GM12873 (cell line): ENCODE measurements around the gene TMTC4.

Experiments
- TF ChIP-seq, protein P1 (sequence below): IDR thresholded peaks from 2 replicates; pipeline ENCODE4 v1.5.1; 2012; ENCODE audit warnings: low read depth, mild to moderate bottlenecking, moderate library complexity, low read length, control low read depth; ENCODE audit not compliant: insufficient read depth; ENCODE audit errors: missing control alignments

The TMTC4 gene, protein sequence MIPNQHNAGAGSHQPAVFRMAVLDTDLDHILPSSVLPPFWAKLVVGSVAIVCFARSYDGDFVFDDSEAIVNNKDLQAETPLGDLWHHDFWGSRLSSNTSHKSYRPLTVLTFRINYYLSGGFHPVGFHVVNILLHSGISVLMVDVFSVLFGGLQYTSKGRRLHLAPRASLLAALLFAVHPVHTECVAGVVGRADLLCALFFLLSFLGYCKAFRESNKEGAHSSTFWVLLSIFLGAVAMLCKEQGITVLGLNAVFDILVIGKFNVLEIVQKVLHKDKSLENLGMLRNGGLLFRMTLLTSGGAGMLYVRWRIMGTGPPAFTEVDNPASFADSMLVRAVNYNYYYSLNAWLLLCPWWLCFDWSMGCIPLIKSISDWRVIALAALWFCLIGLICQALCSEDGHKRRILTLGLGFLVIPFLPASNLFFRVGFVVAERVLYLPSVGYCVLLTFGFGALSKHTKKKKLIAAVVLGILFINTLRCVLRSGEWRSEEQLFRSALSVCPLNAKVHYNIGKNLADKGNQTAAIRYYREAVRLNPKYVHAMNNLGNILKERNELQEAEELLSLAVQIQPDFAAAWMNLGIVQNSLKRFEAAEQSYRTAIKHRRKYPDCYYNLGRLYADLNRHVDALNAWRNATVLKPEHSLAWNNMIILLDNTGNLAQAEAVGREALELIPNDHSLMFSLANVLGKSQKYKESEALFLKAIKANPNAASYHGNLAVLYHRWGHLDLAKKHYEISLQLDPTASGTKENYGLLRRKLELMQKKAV

DNA sequence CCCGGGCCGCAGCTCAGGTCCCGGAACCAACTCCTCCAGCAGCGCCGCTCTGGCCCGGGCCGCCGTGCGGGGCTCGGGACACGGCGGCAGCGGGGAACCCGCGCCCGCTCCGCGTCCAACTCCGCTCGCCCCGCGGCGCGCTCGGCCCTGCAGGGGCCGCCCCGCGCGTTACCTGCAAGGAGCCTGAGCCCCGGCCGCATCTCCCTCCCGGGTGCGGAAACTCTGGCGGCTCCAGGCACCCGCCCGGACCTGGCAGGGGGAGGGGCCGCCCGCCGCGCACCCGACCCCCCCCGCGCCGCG, at the start of gene TMTC4:
Gene TMTC4 (minus strand): TSS at position 224 of the 300 bp plus-strand sequence. CDS start 4,433 bp downstream, outside the sequence.
- TF ChIP-seq, protein P1, sequence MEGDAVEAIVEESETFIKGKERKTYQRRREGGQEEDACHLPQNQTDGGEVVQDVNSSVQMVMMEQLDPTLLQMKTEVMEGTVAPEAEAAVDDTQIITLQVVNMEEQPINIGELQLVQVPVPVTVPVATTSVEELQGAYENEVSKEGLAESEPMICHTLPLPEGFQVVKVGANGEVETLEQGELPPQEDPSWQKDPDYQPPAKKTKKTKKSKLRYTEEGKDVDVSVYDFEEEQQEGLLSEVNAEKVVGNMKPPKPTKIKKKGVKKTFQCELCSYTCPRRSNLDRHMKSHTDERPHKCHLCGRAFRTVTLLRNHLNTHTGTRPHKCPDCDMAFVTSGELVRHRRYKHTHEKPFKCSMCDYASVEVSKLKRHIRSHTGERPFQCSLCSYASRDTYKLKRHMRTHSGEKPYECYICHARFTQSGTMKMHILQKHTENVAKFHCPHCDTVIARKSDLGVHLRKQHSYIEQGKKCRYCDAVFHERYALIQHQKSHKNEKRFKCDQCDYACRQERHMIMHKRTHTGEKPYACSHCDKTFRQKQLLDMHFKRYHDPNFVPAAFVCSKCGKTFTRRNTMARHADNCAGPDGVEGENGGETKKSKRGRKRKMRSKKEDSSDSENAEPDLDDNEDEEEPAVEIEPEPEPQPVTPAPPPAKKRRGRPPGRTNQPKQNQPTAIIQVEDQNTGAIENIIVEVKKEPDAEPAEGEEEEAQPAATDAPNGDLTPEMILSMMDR = no peak

DNA sequence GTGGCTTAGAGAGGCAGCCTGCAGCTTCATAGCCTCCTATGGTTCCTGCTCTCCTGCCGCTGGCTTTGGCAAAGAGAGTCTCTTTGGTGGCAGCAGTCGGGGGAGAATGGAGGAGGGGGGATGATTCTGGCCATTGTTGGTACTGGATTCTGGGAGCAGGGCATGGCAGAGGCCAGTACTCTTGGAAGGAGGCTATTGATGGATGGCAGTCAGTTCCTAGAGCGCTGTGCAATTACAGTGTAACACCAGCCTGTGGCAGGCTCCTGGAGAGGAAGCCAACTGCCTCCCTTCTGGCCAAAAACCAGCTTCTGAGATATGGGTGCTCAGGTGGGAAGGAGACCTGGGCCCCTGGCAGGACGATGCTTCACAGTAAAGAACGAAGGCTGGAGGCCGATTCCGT, 47.9 kb upstream of the TMTC4 start:
- TF ChIP-seq, protein P1 = no peak

DNA sequence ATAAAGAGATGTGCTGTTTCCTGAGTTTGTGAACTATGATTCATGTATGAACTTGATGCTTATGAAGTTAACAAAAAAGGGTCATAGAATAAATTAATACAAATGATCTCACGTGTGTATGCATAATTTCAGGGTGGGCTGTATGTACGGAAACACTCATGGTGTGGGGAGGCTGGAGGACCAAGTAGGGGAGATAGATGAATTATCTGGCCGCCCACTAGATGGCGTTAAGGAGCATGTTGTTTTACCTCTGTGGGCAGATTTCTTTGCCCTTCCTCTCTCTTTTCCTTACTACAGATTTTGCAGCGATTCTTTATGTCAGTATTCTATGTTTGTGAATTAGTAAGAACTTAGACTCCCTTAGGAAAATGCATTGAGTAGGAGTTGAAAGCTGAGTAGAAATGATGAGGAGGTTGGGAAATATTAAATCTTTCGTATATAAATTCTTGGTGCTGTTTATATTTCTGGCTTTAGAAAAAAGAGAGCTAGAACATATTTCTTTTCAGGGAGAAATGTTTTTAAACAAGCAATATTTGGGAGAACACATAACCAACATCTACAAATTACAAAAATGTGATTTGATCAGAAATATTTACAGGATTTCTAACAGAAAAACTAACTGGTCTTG, 47.4 kb upstream of the TMTC4 start:
- TF ChIP-seq, protein P1 = peak; percentile 85

DNA sequence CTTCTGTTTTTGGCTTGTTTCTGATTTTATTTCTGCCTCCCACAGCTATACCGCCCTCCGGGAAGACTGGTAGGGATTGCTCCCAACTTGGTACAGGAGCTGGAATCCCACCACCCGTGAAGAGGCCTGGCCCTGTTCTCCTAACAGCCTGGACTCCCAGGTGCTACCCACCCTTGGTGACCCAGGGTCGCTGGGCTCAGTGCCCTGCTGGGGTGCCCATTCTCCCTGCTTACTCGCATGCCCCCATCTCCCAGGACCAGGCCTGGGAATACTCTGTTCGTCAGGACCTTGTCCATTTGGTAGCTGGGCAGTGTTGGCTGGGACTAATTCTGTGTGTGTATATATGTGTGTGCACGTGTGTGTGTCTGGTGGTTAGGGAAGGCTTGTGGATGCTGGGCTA, 41.0 kb upstream of the TMTC4 start:
- TF ChIP-seq, protein P1 = no peak

DNA sequence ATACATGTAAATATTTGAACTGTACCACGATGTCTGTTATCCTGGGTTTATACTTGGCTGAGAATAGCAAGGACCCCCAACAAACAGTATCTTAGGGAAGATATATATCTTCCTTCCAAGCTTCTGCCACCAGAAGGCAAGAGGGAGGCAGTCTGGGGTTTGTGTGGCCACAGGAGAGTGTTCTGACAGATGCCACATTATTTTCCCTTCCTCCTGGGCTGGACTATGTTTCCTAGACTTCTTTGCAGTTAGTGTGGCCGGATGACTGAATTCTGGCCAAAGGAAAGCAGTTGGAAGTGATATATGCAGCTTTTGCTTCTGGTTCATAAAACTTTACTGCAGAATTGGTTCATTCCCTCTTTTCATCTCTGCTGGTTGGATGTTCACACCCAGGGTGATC, 39.9 kb upstream of the TMTC4 start:
- TF ChIP-seq, protein P1 = no peak

DNA sequence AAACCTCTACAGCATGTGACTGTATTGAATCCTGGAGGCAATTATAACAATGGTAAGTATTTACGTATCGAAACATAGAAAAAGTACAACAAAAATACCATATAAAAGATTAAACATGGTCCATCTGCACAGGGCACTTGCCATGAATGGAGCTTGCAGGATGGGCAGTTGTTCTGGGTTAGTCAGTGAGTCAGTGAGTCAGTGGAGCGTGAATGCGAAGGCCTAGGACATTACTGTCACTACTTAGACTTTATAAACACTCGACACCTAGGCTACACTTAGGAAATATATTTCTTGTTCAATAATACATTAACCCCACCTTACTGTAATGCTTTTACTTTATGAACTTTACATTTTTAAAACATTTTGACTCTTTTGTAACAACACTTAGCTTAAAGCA, 35.6 kb upstream of the TMTC4 start:
- TF ChIP-seq, protein P1 = no peak

DNA sequence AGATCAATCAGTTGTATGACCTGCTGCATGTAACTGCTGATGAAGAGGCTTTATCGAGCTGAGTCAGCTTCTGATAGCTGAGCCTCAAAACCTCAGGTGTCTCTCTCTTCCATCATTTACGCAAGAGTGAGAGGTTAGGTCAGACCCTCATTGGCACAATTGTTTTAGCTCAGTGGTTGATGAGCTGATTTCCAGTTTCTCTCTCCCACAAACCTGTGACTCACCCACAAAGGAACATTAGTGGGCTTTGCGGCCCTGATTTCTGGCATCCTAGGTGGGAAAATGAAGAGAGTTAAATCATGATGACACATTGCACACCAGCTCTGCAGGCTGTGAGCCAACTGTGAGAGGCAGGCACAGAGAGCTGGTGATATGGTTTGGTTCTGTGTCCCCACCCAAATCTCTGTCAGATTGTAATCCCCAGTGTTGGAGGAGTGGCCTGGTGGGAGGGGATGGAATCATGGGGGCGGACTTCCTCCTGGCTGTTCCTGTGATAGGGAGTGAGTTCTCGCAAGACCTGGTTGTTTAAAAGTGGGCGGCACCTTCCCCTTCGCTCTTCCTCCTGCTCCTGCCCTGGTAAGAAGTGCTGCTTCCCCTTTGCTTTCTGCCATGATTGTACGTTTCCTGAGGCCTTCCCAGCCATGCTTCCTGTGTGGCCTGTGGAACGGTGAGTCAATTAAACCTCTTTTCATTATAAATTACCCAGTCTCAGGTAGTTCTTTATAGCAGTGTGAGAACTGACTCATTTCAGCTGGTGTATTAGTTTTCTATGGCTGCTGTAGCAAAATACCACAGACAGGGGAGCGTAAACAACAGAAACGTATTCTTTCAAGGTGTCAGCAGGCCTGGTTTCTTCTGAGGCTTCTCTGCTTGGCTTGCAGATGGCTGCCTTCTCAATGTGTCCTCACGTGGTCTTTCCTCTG, 33.5 kb upstream of the TMTC4 start:
- TF ChIP-seq, protein P1 = no peak
